CD4-positive, alpha-beta T cell (primary cell): ENCODE results near the gene PSMB9. TPM values are rescaled to one million over a fixed set of nuclear protein-coding genes. Genes with fewer than 3 reads are reported as not detected.
A peak's percentile ranks its signal among the peaks of the same experiment; 100 is the strongest.

Experiments
- ATAC-seq: fragments of 200-7000 bp; cut with Tn5 transposase; one replicate; pipeline ENCODE4 v1.10.0; 2022; ENCODE audit warnings: mild to moderate bottlenecking; ENCODE audit not compliant: poor library complexity
- CTCF ChIA-PET: fragments of 350-600 bp; sonication (Branson Sonifier 250); formaldehyde crosslinking; loops from one replicate; lab custom pipeline; 2021; ENCODE audit warnings: antibody characterized with exemption, inconsistent platforms; lab: Charles Lee
- POLR2A ChIA-PET: fragments of 350-600 bp; sonication (Branson Sonifier 250); formaldehyde crosslinking; loops from one replicate; lab custom pipeline; 2021; ENCODE audit warnings: antibody characterized with exemption, inconsistent platforms; lab: Charles Lee
- DNase-seq, 14 experiments: peaks; one replicate each; pipeline ENCODE4 v3.0.0-alpha.2; 2013 to 2020; ENCODE audit warnings: mixed read lengths in 2 of 14
- H3K27ac ChIP-seq, 2 donors: one replicate each; pipeline versions ENCODE4 v1.5.1 to v1.7.0; 2013; ENCODE audit warnings: low read length in 2 of 2, low read depth in 1 of 2, mild to moderate bottlenecking in 1 of 2
- H3K27me3 ChIP-seq, 2 experiments: 1 replicate in 1 of 2; 2 replicates in 1 of 2; pipeline versions ENCODE4 v1.6.1 to v1.7.0; 2013; ENCODE audit warnings: low read length in 2 of 2, control low read depth in 1 of 2, mild to moderate bottlenecking in 1 of 2, moderate library complexity in 1 of 2; ENCODE audit not compliant: insufficient read depth in 2 of 2, control insufficient read depth in 1 of 2
- H3K36me3 ChIP-seq: one replicate; pipeline ENCODE4 v1.6.1; 2013; ENCODE audit warnings: low read length, control low read depth; ENCODE audit not compliant: insufficient read depth
- H3K4me1 ChIP-seq: one replicate; pipeline ENCODE4 v1.6.1; 2013; ENCODE audit warnings: low read length, control low read depth; ENCODE audit not compliant: insufficient read depth
- H3K4me3 ChIP-seq: one replicate; pipeline ENCODE4 v1.5.1; 2013; ENCODE audit warnings: mild to moderate bottlenecking, low read length, moderate library complexity
- H3K9me3 ChIP-seq, 2 experiments: 1 replicate in 1 of 2; 2 replicates in 1 of 2; pipeline versions ENCODE4 v1.6.1 to v1.7.0; 2013; ENCODE audit warnings: low read length in 2 of 2, mild to moderate bottlenecking in 2 of 2, control low read depth in 1 of 2, moderate library complexity in 1 of 2; ENCODE audit not compliant: control insufficient read depth in 1 of 2, insufficient read depth in 1 of 2
- H3K27ac Mint-ChIP-seq: one replicate; pipeline ENCODE4 v1.8.0; 2020; ENCODE audit warnings: mixed read lengths
- H3K27me3 Mint-ChIP-seq: one replicate; pipeline ENCODE4 v1.8.0; 2021; ENCODE audit warnings: mixed read lengths
- H3K36me3 Mint-ChIP-seq: one replicate; pipeline ENCODE4 v1.8.0; 2021; ENCODE audit warnings: low read depth, mixed read lengths
- H3K4me1 Mint-ChIP-seq: one replicate; pipeline ENCODE4 v1.8.0; 2021; ENCODE audit warnings: low read depth, mixed read lengths
- H3K4me3 Mint-ChIP-seq: one replicate; pipeline ENCODE4 v1.8.0; 2020; ENCODE audit warnings: mild to moderate bottlenecking, mixed read lengths
- H3K9me3 Mint-ChIP-seq: one replicate; pipeline ENCODE4 v1.8.0; 2020; ENCODE audit warnings: mixed read lengths
- intact Hi-C, 2 experiments: fragments of 100-400 bp; cut with DNase I in 1 of 2; cut with micrococcal nuclease in 1 of 2; formaldehyde crosslinking; loops; one replicate each; pipeline versions ENCODE4 v1.15.1 to v1.9.0; 2023 to 2025; cut with DNase I, micrococcal nuclease
- total RNA-seq, 174 experiments: library from RNA in 2 of 174; stranded (reverse) in 2 of 174; gene quantifications; one replicate each; pipeline ENCODE4 v1.2.3 and lab custom pipeline; 2021 to 2026
- TF ChIP-seq, protein P1 (sequence below): fragments of 200-600 bp; IDR thresholded peaks from one replicate; pipeline ENCODE4 v1.8.0; 2022; ENCODE audit warnings: antibody characterized with exemption, mild to moderate bottlenecking

Gene PSMB9
- total RNA-seq, 2 experiments from 2014 or later: 37.2 to 38.4 TPM

DNA sequence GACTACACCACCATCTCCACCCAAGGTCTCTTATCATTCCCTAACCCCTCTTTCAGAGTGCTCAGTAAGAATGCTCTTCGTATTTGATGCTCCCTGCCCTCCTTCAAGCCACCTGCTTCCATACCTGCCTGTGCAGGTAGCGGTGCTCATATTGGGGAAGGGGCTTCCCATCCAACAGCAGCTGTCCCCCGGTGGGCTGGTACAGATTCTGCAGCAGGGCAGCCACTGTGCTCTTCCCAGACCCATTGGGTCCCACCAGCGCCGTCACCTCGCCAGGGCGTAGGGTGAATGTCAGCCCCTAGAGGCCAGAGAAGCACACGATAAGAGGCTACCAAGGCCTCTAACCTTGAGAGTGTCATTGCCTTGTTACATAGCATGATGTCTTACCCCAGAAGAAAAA, 6.2 kb upstream of the PSMB9 start:
- Mint-ChIP-seq H3K27me3 (no peaks in the 10 kb centered on the region), H3K4me3 (peak overlapping the region; percentile 97), H3K36me3 (peaks cover 99% of the 10 kb centered on the region), H3K9me3 (no peaks in the 10 kb centered on the region), H3K27ac (peak overlapping the region; percentile 99), H3K4me1 (peaks cover 93% of the 10 kb centered on the region)
- H3K4me3 ChIP-seq: no peak overlapping the region
- peaks cover 76% of the 10 kb centered on the region for H3K36me3 ChIP-seq
- CTCF ChIA-PET: interaction anchor here (1.7 to 4.0 kb wide), 2 partner anchors 9 to 20 kb away, joined by 8 to 19 read pairs; partner anchors contain the start of gene TAP2
- DNase-seq (no peak), ATAC-seq (no peak)
- peak overlapping the region; percentile 49 to 100 for H3K27ac ChIP-seq
- POLR2A ChIA-PET: interaction anchor here (1.6 to 11.2 kb wide), 2 partner anchors 9 to 10 kb away, joined by 4 to 901 read pairs; partner anchors contain the start of genes PSMB9, TAP1 and TAP2
- H3K27me3 ChIP-seq: no peaks in the 10 kb centered on the region
- intact Hi-C loops: loop anchor here (10.0 kb wide), 2 partner anchors 357 to 1397 kb away; partner anchors contain the start of genes HSD17B8 (in 1 of the 2), RING1 (in 1 of the 2), RXRB (in 1 of the 2) and SLC39A7 (in 1 of the 2)
- peaks cover 77% of the 10 kb centered on the region for H3K4me1 ChIP-seq
- no peaks in the 10 kb centered on the region for H3K9me3 ChIP-seq
- TF ChIP-seq, protein P1, sequence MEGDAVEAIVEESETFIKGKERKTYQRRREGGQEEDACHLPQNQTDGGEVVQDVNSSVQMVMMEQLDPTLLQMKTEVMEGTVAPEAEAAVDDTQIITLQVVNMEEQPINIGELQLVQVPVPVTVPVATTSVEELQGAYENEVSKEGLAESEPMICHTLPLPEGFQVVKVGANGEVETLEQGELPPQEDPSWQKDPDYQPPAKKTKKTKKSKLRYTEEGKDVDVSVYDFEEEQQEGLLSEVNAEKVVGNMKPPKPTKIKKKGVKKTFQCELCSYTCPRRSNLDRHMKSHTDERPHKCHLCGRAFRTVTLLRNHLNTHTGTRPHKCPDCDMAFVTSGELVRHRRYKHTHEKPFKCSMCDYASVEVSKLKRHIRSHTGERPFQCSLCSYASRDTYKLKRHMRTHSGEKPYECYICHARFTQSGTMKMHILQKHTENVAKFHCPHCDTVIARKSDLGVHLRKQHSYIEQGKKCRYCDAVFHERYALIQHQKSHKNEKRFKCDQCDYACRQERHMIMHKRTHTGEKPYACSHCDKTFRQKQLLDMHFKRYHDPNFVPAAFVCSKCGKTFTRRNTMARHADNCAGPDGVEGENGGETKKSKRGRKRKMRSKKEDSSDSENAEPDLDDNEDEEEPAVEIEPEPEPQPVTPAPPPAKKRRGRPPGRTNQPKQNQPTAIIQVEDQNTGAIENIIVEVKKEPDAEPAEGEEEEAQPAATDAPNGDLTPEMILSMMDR: no peak

DNA sequence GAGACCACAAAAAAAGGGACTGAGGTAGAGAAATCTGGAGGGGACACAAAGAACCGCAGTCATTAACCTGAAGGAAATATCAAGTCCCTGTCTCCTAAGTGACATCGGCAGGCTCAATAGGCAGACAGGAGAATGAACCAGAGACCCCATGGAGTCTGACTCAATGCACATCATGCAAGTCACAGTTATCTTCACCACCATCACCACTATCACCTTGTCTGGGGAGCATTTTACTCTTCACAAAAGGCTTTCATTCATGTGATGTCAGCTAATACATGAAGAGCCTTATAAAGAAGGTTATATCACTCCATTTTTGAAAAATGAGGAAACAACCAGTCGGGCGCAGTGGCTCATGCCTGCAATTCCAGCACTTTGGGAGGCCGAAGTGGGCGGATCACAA, 4.9 kb upstream of the PSMB9 start:
- H3K27ac ChIP-seq: peak overlapping the region; percentile 49 to 100
- ATAC-seq: no peak
- peak overlapping the region; percentile 97 for H3K4me3 Mint-ChIP-seq
- TF ChIP-seq, protein P1: no peak
- no peaks in the 10 kb centered on the region for H3K27me3 Mint-ChIP-seq
- H3K9me3 ChIP-seq: no peaks in the 10 kb centered on the region
- no peaks in the 10 kb centered on the region for H3K27me3 ChIP-seq
- DNase-seq: peak in 1 of 14 experiments; percentile 2
- peaks cover 75% of the 10 kb centered on the region for H3K36me3 ChIP-seq
- H3K4me1 ChIP-seq: peaks cover 74% of the 10 kb centered on the region
- CTCF ChIA-PET: interaction anchor here (3.2 kb wide), 1 partner anchor 11 kb away, joined by 31 read pairs; the partner anchor contains the start of gene TAP2
- POLR2A ChIA-PET: interaction anchor here (0.6 to 3.4 kb wide), 3 partner anchors 10 to 226 kb away, joined by 3 to 35 read pairs (median 18); partner anchors contain the start of gene TAP2
- no peaks in the 10 kb centered on the region for H3K9me3 Mint-ChIP-seq
- peak overlapping the region; percentile 99 for H3K27ac Mint-ChIP-seq
- H3K36me3 Mint-ChIP-seq: peaks cover 97% of the 10 kb centered on the region
- intact Hi-C loops: loop anchor here (10.0 kb wide), 2 partner anchors 356 to 1396 kb away; partner anchors contain the start of genes HSD17B8 (in 1 of the 2), RING1 (in 1 of the 2), RXRB (in 1 of the 2) and SLC39A7 (in 1 of the 2)
- H3K4me1 Mint-ChIP-seq: peaks cover 91% of the 10 kb centered on the region
- H3K4me3 ChIP-seq: no peak overlapping the region

DNA sequence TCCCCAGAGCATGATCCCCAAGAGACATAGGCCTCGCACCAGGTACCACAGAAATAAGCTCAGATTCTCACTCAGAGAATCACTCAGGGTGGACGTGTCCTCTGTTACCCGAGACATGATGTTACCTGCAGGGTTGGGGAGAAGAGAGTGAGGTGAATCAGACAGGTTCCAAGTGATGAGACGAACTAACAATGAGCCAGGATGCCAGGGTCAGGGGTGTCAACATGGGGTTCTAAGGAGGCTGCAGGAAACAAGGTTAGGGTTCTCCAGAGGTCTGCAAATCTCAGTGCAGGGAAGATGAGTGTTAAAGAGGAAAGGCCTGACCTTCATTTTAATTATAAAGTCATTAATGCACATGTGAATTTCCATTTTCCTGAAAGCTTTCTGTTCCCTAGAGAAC, 3.0 kb upstream of the PSMB9 start:
- intact Hi-C loops: loop anchor here in 1 of 2 experiments (5.0 to 10.0 kb wide), 2 partner anchors 654 to 726 kb away; partner anchors contain the start of gene ATF6B
- H3K9me3 ChIP-seq: no peaks in the 10 kb centered on the region
- no peaks in the 10 kb centered on the region for H3K27me3 ChIP-seq
- peaks cover 79% of the 10 kb centered on the region for H3K4me1 ChIP-seq
- ATAC-seq (no peak), DNase-seq (peak in 1 of 14 experiments; percentile 3)
- peaks cover 63% of the 10 kb centered on the region for H3K36me3 ChIP-seq
- H3K4me3 ChIP-seq: peak overlapping the region; percentile 94
- peak overlapping the region; percentile 14 to 100 for H3K27ac ChIP-seq
- Mint-ChIP-seq H3K4me3 (peak overlapping the region; percentile 98), H3K27me3 (no peaks in the 10 kb centered on the region), H3K27ac (peak overlapping the region; percentile 99), H3K36me3 (peaks cover 97% of the 10 kb centered on the region), H3K9me3 (no peaks in the 10 kb centered on the region), H3K4me1 (peaks cover 91% of the 10 kb centered on the region)
- ChIA-PET CTCF (interaction anchor here (1.0 to 3.2 kb wide), 2 partner anchors 13 to 17 kb away, joined by 3 to 31 read pairs; partner anchors contain the start of gene TAP2), POLR2A (interaction anchor here (0.8 to 3.4 kb wide), 4 partner anchors 12 to 120 kb away, joined by 3 to 35 read pairs (median 10); partner anchors contain the start of gene TAP2)
- TF ChIP-seq, protein P1: no peak
